HAP-1 (cell line): ENCODE measurements around the gene PTPRE.

Source experiments
- DNase-seq, 2 experiments: peaks; one replicate each; pipeline ENCODE4 v3.0.0-alpha.2; 2016 to 2020; ENCODE audit warnings: low spot score in 2 of 2
- H3K27me3 ChIP-seq: fragments of 250-450 bp; sonication (Bioruptor Pico); 2 replicates; pipeline ENCODE4 v1.5.1; 2020; ENCODE audit warnings: low read depth, mild to moderate bottlenecking, moderate library complexity
- H3K36me3 ChIP-seq: fragments of 250-450 bp; sonication (Bioruptor Pico); replicated peaks from 2 replicates; pipeline ENCODE4 v1.5.1; 2020; ENCODE audit warnings: mild to moderate bottlenecking
- H3K4me1 ChIP-seq: fragments of 250-450 bp; sonication (Bioruptor Pico); 2 replicates; pipeline ENCODE4 v1.5.1; 2020; ENCODE audit warnings: mild to moderate bottlenecking
- H3K4me3 ChIP-seq: fragments of 250-450 bp; sonication (Bioruptor Pico); 2 replicates; pipeline ENCODE4 v1.5.1; 2020; ENCODE audit warnings: mild to moderate bottlenecking, moderate library complexity
- H3K9me3 ChIP-seq: fragments of 250-450 bp; sonication (Bioruptor Pico); 2 replicates; pipeline ENCODE4 v1.5.1; 2020; ENCODE audit warnings: mild to moderate bottlenecking, moderate library complexity
- in situ Hi-C: fragments of 300-500 bp; cut with MboI; formaldehyde crosslinking; loops from 3 replicates; pipeline ENCODE4 v1.14.3; 2020; ENCODE audit warnings: low sequenced_read_pairs, inconsistent platforms, mixed read lengths

Gene PTPRE

GRCh38 chr10:128062331-128062880 is 155.5 kb downstream of the PTPRE start:
- no peak overlapping the region for H3K4me3 ChIP-seq
- DNase-seq: no peak

GRCh38 chr10:128062881-128063563 is 156.1 kb downstream of the PTPRE start:
- H3K9me3 ChIP-seq: no peaks in the 10 kb centered on the region
- H3K4me1 ChIP-seq: no peaks in the 10 kb centered on the region
- in situ Hi-C loops: loop anchor here (10.0 kb wide), 1 partner anchor 348 kb away; no protein-coding TSS in a partner anchor
- H3K27me3 ChIP-seq: no peaks in the 10 kb centered on the region
- DNase-seq: no peak
- H3K36me3 ChIP-seq: no peaks in the 10 kb centered on the region
- H3K4me3 ChIP-seq: no peak overlapping the region

More at GRCh38 chr10:128062331-128062880, 155.5 kb downstream of the PTPRE start:
- in situ Hi-C loops: loop anchor here (10.0 kb wide), 1 partner anchor 348 kb away; no protein-coding TSS in a partner anchor
- Histone ChIP-seq H3K9me3 (no peaks in the 10 kb centered on the region), H3K4me1 (no peaks in the 10 kb centered on the region), H3K36me3 (no peaks in the 10 kb centered on the region), H3K27me3 (no peaks in the 10 kb centered on the region)

GRCh38 chr10:128063736-128064107 is 156.8 kb downstream of the PTPRE start:
- no peaks in the 10 kb centered on the region for H3K9me3 ChIP-seq
- H3K4me1 ChIP-seq: no peaks in the 10 kb centered on the region
- H3K4me3 ChIP-seq: no peak overlapping the region
- in situ Hi-C loops: loop anchor here (10.0 kb wide), 1 partner anchor 349 kb away; no protein-coding TSS in a partner anchor
- H3K36me3 ChIP-seq: no peaks in the 10 kb centered on the region
- no peaks in the 10 kb centered on the region for H3K27me3 ChIP-seq
- no peak for DNase-seq

GRCh38 chr10:128064108-128064969 is 157.4 kb downstream of the PTPRE start:
- Histone ChIP-seq H3K27me3 (no peaks in the 10 kb centered on the region), H3K4me1 (no peaks in the 10 kb centered on the region), H3K9me3 (no peaks in the 10 kb centered on the region), H3K36me3 (no peaks in the 10 kb centered on the region), H3K4me3 (no peak overlapping the region)
- no peak for DNase-seq
- in situ Hi-C loops: loop anchor here (10.0 kb wide), 1 partner anchor 350 kb away; no protein-coding TSS in a partner anchor

GRCh38 chr10:128064970-128065580 is 158.2 kb downstream of the PTPRE start:
- Histone ChIP-seq H3K27me3 (no peaks in the 10 kb centered on the region), H3K4me3 (no peak overlapping the region), H3K36me3 (no peaks in the 10 kb centered on the region), H3K4me1 (no peaks in the 10 kb centered on the region), H3K9me3 (no peaks in the 10 kb centered on the region)
- no peak for DNase-seq
- in situ Hi-C loops: loop anchor here (10.0 kb wide), 1 partner anchor 350 kb away; no protein-coding TSS in a partner anchor

- DNase-seq: no peak
- Histone ChIP-seq H3K36me3 (no peaks in the 10 kb centered on the region), H3K4me1 (no peaks in the 10 kb centered on the region), H3K27me3 (no peaks in the 10 kb centered on the region), H3K4me3 (no peak overlapping the region), H3K9me3 (no peaks in the 10 kb centered on the region)
- in situ Hi-C loops: loop anchor here (10.0 kb wide), 1 partner anchor 351 kb away; no protein-coding TSS in a partner anchor
Observed at GRCh38 chr10:128065881-128066534, 159.1 kb downstream of the PTPRE start.

- no peaks in the 10 kb centered on the region for H3K27me3 ChIP-seq
- no peaks in the 10 kb centered on the region for H3K36me3 ChIP-seq
- no peaks in the 10 kb centered on the region for H3K9me3 ChIP-seq
- no peak overlapping the region for H3K4me3 ChIP-seq
- in situ Hi-C loops: loop anchor here (10.0 kb wide), 1 partner anchor 352 kb away; no protein-coding TSS in a partner anchor
- no peaks in the 10 kb centered on the region for H3K4me1 ChIP-seq
- no peak for DNase-seq
Observed at GRCh38 chr10:128066870-128067382, 160.0 kb downstream of the PTPRE start.

- no peaks in the 10 kb centered on the region for H3K27me3 ChIP-seq
Observed at GRCh38 chr10:128067691-128068397, 160.9 kb downstream of the PTPRE start.

GRCh38 chr10:128068398-128069285 is 161.7 kb downstream of the PTPRE start:
- Histone ChIP-seq H3K36me3 (no peaks in the 10 kb centered on the region), H3K4me1 (no peaks in the 10 kb centered on the region), H3K4me3 (no peak overlapping the region), H3K9me3 (no peaks in the 10 kb centered on the region), H3K27me3 (no peaks in the 10 kb centered on the region)
- no peak for DNase-seq
- in situ Hi-C loops: loop anchor here (10.0 kb wide), 1 partner anchor 354 kb away; no protein-coding TSS in a partner anchor

More at GRCh38 chr10:128067691-128068397, 160.9 kb downstream of the PTPRE start:
- Histone ChIP-seq H3K36me3 (no peaks in the 10 kb centered on the region), H3K4me3 (no peak overlapping the region), H3K9me3 (no peaks in the 10 kb centered on the region), H3K4me1 (no peaks in the 10 kb centered on the region)
- in situ Hi-C loops: loop anchor here (10.0 kb wide), 1 partner anchor 353 kb away; no protein-coding TSS in a partner anchor
- no peak for DNase-seq

- in situ Hi-C loops: loop anchor here (5.0 to 10.0 kb wide), 2 partner anchors 157 to 355 kb away; no protein-coding TSS in a partner anchor
- no peak overlapping the region for H3K4me3 ChIP-seq
- H3K27me3 ChIP-seq: no peaks in the 10 kb centered on the region
- H3K9me3 ChIP-seq: no peaks in the 10 kb centered on the region
- H3K4me1 ChIP-seq: no peaks in the 10 kb centered on the region
- DNase-seq: peak; percentile 78 to 84
- no peaks in the 10 kb centered on the region for H3K36me3 ChIP-seq
Observed at GRCh38 chr10:128069351-128070051, 162.6 kb downstream of the PTPRE start.

- Histone ChIP-seq H3K4me1 (no peaks in the 10 kb centered on the region), H3K36me3 (no peaks in the 10 kb centered on the region), H3K9me3 (no peaks in the 10 kb centered on the region), H3K4me3 (no peak overlapping the region), H3K27me3 (no peaks in the 10 kb centered on the region)
- in situ Hi-C loops: loop anchor here (5.0 kb wide), 1 partner anchor 158 kb away; no protein-coding TSS in a partner anchor
- no peak for DNase-seq
Observed at GRCh38 chr10:128070161-128070560, 163.3 kb downstream of the PTPRE start.
